ENCODE results near the gene FHL2.

DNA sequence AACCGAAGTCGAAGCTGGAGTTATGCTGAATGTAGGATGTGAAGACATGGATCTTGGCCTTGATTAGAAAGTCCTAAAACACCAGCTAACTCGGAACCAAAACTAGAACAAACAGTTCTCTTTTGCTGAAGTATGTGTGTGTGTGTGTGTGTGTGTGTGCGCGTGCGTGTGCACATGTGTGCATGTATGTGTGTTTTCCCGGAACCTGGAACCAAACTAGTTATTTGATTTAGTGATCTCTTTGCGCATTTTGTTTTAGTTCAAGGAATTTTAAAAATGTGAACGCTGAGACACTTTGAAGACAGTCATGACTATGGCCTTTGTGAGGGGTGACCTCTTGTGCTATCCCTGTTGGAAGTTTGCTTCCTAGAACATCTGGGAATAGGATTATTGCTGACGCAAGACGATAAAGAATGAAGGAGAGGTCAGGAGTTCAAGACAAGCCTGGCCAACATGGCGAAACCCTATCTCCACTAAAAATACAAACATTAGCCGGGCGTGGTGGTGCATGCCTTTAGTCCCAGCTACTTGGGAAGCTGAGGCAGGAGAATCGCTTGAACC is 23.8 kb downstream of the FHL2 start:
- TF ChIP-seq, protein P1, sequence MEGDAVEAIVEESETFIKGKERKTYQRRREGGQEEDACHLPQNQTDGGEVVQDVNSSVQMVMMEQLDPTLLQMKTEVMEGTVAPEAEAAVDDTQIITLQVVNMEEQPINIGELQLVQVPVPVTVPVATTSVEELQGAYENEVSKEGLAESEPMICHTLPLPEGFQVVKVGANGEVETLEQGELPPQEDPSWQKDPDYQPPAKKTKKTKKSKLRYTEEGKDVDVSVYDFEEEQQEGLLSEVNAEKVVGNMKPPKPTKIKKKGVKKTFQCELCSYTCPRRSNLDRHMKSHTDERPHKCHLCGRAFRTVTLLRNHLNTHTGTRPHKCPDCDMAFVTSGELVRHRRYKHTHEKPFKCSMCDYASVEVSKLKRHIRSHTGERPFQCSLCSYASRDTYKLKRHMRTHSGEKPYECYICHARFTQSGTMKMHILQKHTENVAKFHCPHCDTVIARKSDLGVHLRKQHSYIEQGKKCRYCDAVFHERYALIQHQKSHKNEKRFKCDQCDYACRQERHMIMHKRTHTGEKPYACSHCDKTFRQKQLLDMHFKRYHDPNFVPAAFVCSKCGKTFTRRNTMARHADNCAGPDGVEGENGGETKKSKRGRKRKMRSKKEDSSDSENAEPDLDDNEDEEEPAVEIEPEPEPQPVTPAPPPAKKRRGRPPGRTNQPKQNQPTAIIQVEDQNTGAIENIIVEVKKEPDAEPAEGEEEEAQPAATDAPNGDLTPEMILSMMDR (IDR thresholded peaks at IDR 0.05) = no peak
- TF ChIP-seq POLR2A (IDR thresholded peaks at IDR 0.05) = no peak
- peak in 2 of 4 donors; percentile 11 to 29 for TF ChIP-seq EP300 (IDR thresholded peaks at IDR 0.05)
- peak in 1 of 2 donors; percentile 30 for TF ChIP-seq POLR2AphosphoS5 (IDR thresholded peaks at IDR 0.05)

Measured in upper lobe of left lung (tissue), 4 donors.